GM19239 (cell line): ENCODE results near the gene CEP192.
"Not testable (repeated sequence)": the region's sequence is repeated elsewhere in the genome, so short reads cannot be mapped to it uniquely, and the experiment has no call there.

Source experiments
- DNase-seq: peaks from one replicate; pipeline ENCODE4 v3.0.0; 2011; ENCODE audit warnings: low spot score; ENCODE audit not compliant: insufficient read length
- FAIRE-seq: peaks from 2 replicates; lab custom pipeline; 2011; peaks lifted over from hg19 to GRCh38; lab: Jason Lieb, UNC

Gene CEP192

GRCh38 chr18:12990967-12991820, at the start of gene CEP192:
TSS of gene CEP192 (plus strand) at chr18:12991362. CDS start at chr18:12999425, 8,063 bp downstream.
- DNase-seq (peak; percentile 70), FAIRE-seq (peak; percentile 97)

- FAIRE-seq (no peak), DNase-seq (no peak)
Observed at GRCh38 chr18:12943215-12943614, 47.9 kb upstream of the CEP192 start.

- FAIRE-seq (no peak), DNase-seq (no peak)
Observed at GRCh38 chr18:12944709-12945108, 46.5 kb upstream of the CEP192 start.

GRCh38 chr18:12946549-12947284, 44.4 kb upstream of the CEP192 start:
- DNase-seq, result no peak
- no peak for FAIRE-seq

- DNase-seq, result peak; percentile 77
- peak; percentile 84 for FAIRE-seq
Observed at GRCh38 chr18:12947285-12948049, 43.7 kb upstream of the CEP192 start, which contains the start of gene SEH1L. TSS of gene SEH1L (plus strand) at chr18:12948011. CDS start at chr18:12948122, 111 bp downstream.

GRCh38 chr18:12948050-12948804, 42.9 kb upstream of the CEP192 start:
- FAIRE-seq (peak; percentile 59), DNase-seq (peak; percentile 72)

GRCh38 chr18:12958478-12958877, 32.7 kb upstream of the CEP192 start:
- FAIRE-seq (no peak), DNase-seq (no peak)

GRCh38 chr18:12960395-12960794, 30.8 kb upstream of the CEP192 start:
- DNase-seq, result no peak
- FAIRE-seq, result no peak

- FAIRE-seq (no peak), DNase-seq (no peak)
Observed at GRCh38 chr18:12960853-12961397, 30.2 kb upstream of the CEP192 start.

- FAIRE-seq (no peak), DNase-seq (no peak)
Observed at GRCh38 chr18:12963069-12963468, 28.1 kb upstream of the CEP192 start.

GRCh38 chr18:12968115-12968514, 23.0 kb upstream of the CEP192 start:
- DNase-seq (no peak), FAIRE-seq (no peak)

- FAIRE-seq, result no peak
- DNase-seq, result no peak
Observed at GRCh38 chr18:12968619-12969018, 22.5 kb upstream of the CEP192 start.

GRCh38 chr18:12973562-12974213, 17.5 kb upstream of the CEP192 start:
- no peak for DNase-seq
- no peak for FAIRE-seq

GRCh38 chr18:12975488-12975887, 15.7 kb upstream of the CEP192 start:
- FAIRE-seq (no peak), DNase-seq (no peak)

GRCh38 chr18:12976305-12976704, 14.9 kb upstream of the CEP192 start:
- FAIRE-seq, result no peak
- DNase-seq, result no peak

GRCh38 chr18:12980065-12980464, 11.1 kb upstream of the CEP192 start:
- FAIRE-seq, DNase-seq: not testable (repeated sequence)

- DNase-seq, result no peak
- FAIRE-seq, result peak; percentile 42
Observed at GRCh38 chr18:12989397-12990122, 1.6 kb upstream of the CEP192 start.

GRCh38 chr18:12990123-12990475, 1.1 kb upstream of the CEP192 start:
- no peak for FAIRE-seq
- no peak for DNase-seq

- DNase-seq, result no peak
- FAIRE-seq, result no peak
Observed at GRCh38 chr18:12990641-12990966, 558 bp upstream of the CEP192 start.
